Stimulated activated effector memory CD8-positive, alpha-beta T cell treated with anti-CD3 and anti-CD28 coated beads, Interleukin-12 subunit alpha, Interleukin-12 subunit beta, amount 100 ng/mL, for 72 hours (primary cell): Measurements from ENCODE around the gene HOXA6.

Experiments
- ATAC-seq: fragments of 150-1000 bp; cut with Tn5 transposase; 2 replicates; pipeline ENCODE4 v1.10.0; 2021
- DNase-seq, 2 donors: peaks; one replicate each; pipeline ENCODE4 v3.0.0; 2021 to 2022; ENCODE audit warnings: low spot score in 2 of 2
- H3K27ac Mint-ChIP-seq: one replicate; pipeline ENCODE4 v1.8.0; 2022; ENCODE audit warnings: mild to moderate bottlenecking, mixed read lengths
- H3K36me3 Mint-ChIP-seq: one replicate; pipeline ENCODE4 v1.8.0; 2022; ENCODE audit warnings: mild to moderate bottlenecking, mixed read lengths
- H3K4me1 Mint-ChIP-seq: one replicate; pipeline ENCODE4 v1.8.0; 2022; ENCODE audit warnings: mixed read lengths
- H3K4me3 Mint-ChIP-seq: one replicate; pipeline ENCODE4 v1.8.0; 2022; ENCODE audit warnings: mild to moderate bottlenecking, mixed read lengths
- H3K9me3 Mint-ChIP-seq: one replicate; pipeline ENCODE4 v1.8.0; 2022; ENCODE audit warnings: mixed read lengths

HOXA6 gene

GRCh38 chr7:27095897-27096767 is 51.4 kb downstream of the HOXA6 start, which contains the start of gene HOXA1:
Gene HOXA1 (minus strand): TSS chr7:27096000. CDS start chr7:27095912, 88 bp downstream.
- H3K4me3 Mint-ChIP-seq, result peak within 1 kb of the TSS; percentile 78
- H3K9me3 Mint-ChIP-seq, result no peaks in the 10 kb centered on the region
- H3K36me3 Mint-ChIP-seq, result peaks cover 14% of the 10 kb centered on the region
- peak within 1 kb of the TSS; percentile 70 for H3K27ac Mint-ChIP-seq
- peak; percentile 93 for ATAC-seq
- peaks cover 46% of the 10 kb centered on the region for H3K4me1 Mint-ChIP-seq
- DNase-seq, result peak; percentile 56 to 80
